GM12874 (cell line): ENCODE measurements around the gene ABCC9.

Experiments
- CTCF ChIP-seq: IDR thresholded peaks from 2 replicates; pipeline ENCODE4 v1.5.1; 2011; ENCODE audit warnings: low read depth, mild to moderate bottlenecking, control low read depth, low read length, moderate library complexity; ENCODE audit not compliant: insufficient read depth

ABCC9 gene

GRCh38 chr12:21940549-21941505, at the start of gene ABCC9:
TSS of gene ABCC9 (minus strand) at chr12:21941426. CDS start at chr12:21936674, 4,752 bp downstream.
- no peak for TF ChIP-seq CTCF

- TF ChIP-seq CTCF: peak; percentile 15; the same call in 1 of the 2 replicates
Observed at GRCh38 chr12:21989819-21990412, 48.7 kb upstream of the ABCC9 start.

GRCh38 chr12:21988619-21989018, 47.4 kb upstream of the ABCC9 start:
- TF ChIP-seq CTCF: no peak

GRCh38 chr12:21987755-21988154, 46.5 kb upstream of the ABCC9 start:
- no peak for TF ChIP-seq CTCF

- no peak for TF ChIP-seq CTCF
Observed at GRCh38 chr12:21985155-21985554, 43.9 kb upstream of the ABCC9 start.

GRCh38 chr12:21984375-21984774, 43.1 kb upstream of the ABCC9 start:
- no peak for TF ChIP-seq CTCF

GRCh38 chr12:21983095-21983494, 41.9 kb upstream of the ABCC9 start:
- TF ChIP-seq CTCF: no peak
